Mononuclear cell (primary cell): Measurements from ENCODE around the gene SPIC. TPM values are rescaled to one million over a fixed set of nuclear protein-coding genes. Genes with fewer than 3 reads are reported as not detected.
"Not testable (repeated sequence)": the region's sequence is repeated elsewhere in the genome, so short reads cannot be mapped to it uniquely, and the experiment has no call there.

Source experiments
- H3K27me3 ChIP-seq: 2 replicates; pipeline ENCODE4 v1.6.0; 2011; ENCODE audit warnings: low read length, control low read depth; ENCODE audit not compliant: insufficient read depth
- H3K4me1 ChIP-seq: 2 replicates; pipeline ENCODE4 v1.5.1; 2011; ENCODE audit warnings: mild to moderate bottlenecking, low read length, control low read depth; ENCODE audit not compliant: insufficient read depth
- H3K4me3 ChIP-seq: 2 replicates; pipeline ENCODE4 v1.5.1; 2011; ENCODE audit warnings: mild to moderate bottlenecking, low read length, moderate library complexity
- H3K9me3 ChIP-seq: 2 replicates; pipeline ENCODE4 v1.5.1; 2011; ENCODE audit warnings: low read depth, mild to moderate bottlenecking, control low read depth, low read length
- total RNA-seq: library from RNA; depleted of rRNA; stranded (reverse); fragments of >200 nt; gene quantifications from one replicate; pipeline ENCODE4 v1.2.3, GENCODE V29; 2012

SPIC gene
- not detected for total RNA-seq

DNA sequence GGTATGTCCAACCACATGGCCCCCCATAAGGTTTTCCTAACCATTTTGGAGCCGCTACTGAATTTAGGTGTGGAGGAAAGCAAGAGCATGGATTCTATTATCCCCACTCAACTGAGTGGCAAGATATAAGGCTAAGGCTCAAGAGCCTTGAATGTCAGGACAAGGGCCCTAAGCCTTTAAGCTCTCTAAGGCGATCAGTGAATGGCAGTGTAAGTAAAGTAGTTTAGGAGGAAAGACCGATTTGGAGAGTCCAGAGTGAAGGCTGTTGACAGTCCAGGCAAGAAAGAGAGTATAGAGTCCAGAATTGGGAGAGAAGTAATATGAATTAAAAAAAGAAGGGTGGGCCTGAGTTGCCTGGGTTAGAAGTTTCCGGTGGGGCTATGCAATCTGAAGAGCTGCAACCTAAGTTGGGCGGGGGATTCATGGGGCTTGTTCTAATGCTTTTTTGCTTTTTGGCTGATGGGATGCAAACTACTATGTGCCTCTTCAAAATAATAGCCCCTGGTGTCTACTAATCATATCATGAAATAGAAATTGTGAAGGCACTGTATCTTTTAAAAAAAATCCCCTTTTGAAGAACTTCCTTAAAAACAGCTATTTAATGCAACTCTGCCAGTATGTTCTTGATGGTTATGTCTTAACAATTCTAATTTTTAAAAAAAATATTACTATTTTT is at the start of gene SPIC:
Gene SPIC (plus strand): TSS at position 626 of the 676 bp plus-strand sequence. CDS start 1,569 bp downstream, outside the sequence.
- H3K9me3 ChIP-seq = no peaks in the 10 kb centered on the region
- no peaks in the 10 kb centered on the region for H3K27me3 ChIP-seq
- no peak within 1 kb of the TSS for H3K4me3 ChIP-seq
- H3K4me1 ChIP-seq = no peaks in the 10 kb centered on the region

DNA sequence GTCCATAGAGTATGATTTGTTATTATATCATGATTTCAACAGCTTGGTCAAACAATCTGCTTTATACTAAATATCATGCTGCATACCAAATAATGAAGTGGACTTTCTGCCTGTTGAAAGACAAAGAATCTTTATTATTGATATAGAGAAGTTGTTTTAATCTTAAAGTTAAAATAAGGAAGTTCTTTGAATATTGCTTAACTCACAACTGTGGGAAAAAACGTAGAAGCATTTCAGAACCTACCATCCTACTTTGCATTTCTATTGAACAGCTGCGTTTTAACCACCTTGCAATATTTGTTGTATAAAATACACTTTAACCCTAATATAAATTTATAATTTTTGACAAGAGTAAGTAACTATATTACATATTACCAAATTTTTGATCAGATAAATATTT is 44.7 kb upstream of the SPIC start:
- H3K9me3 ChIP-seq = no peaks in the 10 kb centered on the region
- H3K4me3 ChIP-seq = no peak overlapping the region
- no peaks in the 10 kb centered on the region for H3K27me3 ChIP-seq
- H3K4me1 ChIP-seq = no peaks in the 10 kb centered on the region

- Histone ChIP-seq H3K9me3 (no peaks in the 10 kb centered on the region), H3K4me3 (no peak overlapping the region), H3K4me1 (peaks cover 18% of the 10 kb centered on the region), H3K27me3 (no peaks in the 10 kb centered on the region)
Measured at GRCh38 chr12:101436136-101436535, 39.0 kb upstream of the SPIC start.

GRCh38 chr12:101439236-101439635 is 35.9 kb upstream of the SPIC start:
- no peak overlapping the region for H3K4me3 ChIP-seq
- no peaks in the 10 kb centered on the region for H3K27me3 ChIP-seq
- peaks cover 25% of the 10 kb centered on the region for H3K4me1 ChIP-seq
- no peaks in the 10 kb centered on the region for H3K9me3 ChIP-seq

DNA sequence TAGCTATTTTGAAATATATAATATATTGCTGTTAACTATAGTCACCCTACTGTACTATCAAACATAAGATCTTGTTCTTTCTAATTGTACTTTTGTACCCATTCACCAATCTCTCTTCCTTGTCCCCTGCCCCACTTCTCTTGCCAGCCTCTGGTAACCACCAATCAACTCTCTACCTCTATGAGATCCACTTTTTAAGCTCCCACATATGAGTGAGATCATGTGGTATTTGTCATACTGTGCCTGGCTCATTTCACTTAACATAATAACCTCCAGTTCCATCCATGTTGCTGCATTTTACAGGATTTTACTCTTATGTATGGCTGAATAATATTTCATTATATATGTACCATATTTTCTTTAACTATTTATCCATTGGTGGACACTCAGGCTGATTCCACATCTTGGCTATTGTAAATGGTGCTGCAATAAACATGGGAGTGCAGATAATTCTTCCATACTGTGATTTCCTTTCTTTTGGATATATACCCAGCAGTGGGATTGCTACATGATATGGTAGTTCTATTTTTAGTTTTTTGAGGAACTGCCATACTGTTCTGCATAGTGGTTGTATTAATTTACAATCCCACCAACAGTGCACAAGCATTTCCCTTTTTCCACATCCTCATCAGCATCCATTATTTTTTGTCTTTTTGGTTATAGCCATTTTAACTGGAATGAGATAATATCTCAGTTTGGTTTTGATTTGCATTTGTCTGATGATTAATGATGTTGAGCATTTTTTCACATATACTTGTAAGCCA is 33.5 kb upstream of the SPIC start:
- Histone ChIP-seq H3K9me3 (no peaks in the 10 kb centered on the region), H3K4me1 (peaks cover 25% of the 10 kb centered on the region), H3K27me3 (no peaks in the 10 kb centered on the region), H3K4me3 (no peak overlapping the region)

DNA sequence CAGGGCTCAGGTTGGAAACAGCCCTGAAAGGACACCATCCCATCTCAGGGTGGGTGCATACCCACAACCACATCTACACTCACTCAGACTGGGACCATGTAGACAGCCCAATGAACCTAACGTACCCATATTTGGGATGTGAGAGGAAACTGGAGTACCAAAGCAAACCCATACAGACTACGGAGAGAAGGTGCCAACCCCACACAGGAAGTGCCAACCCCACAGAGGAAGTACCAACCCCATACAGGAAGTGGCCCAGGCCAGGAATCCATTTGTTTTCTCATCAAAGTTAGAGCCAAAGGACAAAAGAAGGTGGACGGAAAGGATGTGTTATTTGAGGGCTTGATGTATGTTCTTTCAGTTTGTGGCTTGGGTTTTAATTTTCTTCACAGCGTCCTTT is 19.5 kb upstream of the SPIC start:
- Histone ChIP-seq H3K27me3 (no peaks in the 10 kb centered on the region), H3K9me3 (no peaks in the 10 kb centered on the region), H3K4me1 (peaks cover 23% of the 10 kb centered on the region), H3K4me3 (no peak overlapping the region)

DNA sequence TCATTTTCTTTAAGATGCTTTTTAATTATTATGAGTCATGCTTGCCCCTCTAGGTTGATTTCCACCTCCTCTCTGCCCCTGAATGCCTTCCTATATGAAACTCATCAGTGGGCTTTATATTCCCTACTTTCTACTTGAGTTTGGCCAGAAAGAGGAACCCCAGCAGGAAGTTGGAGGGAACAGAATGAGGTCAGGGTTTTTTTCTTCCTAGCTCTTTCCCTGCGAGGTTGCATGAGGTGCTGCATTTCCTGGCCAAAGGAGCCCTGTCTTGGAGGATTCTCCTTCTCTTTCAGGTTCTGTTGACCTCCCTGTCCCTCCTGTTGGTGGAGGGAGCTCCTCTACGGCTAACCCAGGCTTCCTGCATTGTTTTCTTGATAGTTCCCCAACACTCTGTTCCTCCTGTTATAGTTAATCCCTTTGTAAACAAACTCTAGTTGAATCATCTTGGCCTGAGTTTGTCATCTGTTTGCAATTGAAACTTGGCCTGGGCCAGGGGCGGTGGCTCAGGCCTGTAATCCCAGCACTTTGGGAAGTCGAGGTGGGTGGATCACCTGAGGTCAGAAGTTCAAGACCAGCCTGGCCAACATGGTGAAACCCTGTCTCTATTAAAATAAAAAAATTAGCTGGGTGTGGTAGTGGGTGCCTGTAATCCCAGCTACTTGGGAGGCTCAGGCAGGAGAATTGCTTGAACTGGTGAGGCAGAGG is 15.3 kb upstream of the SPIC start:
- no peaks in the 10 kb centered on the region for H3K27me3 ChIP-seq
- H3K9me3 ChIP-seq = no peaks in the 10 kb centered on the region
- peaks cover 23% of the 10 kb centered on the region for H3K4me1 ChIP-seq
- H3K4me3 ChIP-seq = no peak overlapping the region

GRCh38 chr12:101468948-101469347 is 6.2 kb upstream of the SPIC start:
- no peaks in the 10 kb centered on the region for H3K27me3 ChIP-seq
- peaks cover 4% of the 10 kb centered on the region for H3K4me1 ChIP-seq
- H3K4me3 ChIP-seq = no peak overlapping the region
- H3K9me3 ChIP-seq = no peaks in the 10 kb centered on the region

DNA sequence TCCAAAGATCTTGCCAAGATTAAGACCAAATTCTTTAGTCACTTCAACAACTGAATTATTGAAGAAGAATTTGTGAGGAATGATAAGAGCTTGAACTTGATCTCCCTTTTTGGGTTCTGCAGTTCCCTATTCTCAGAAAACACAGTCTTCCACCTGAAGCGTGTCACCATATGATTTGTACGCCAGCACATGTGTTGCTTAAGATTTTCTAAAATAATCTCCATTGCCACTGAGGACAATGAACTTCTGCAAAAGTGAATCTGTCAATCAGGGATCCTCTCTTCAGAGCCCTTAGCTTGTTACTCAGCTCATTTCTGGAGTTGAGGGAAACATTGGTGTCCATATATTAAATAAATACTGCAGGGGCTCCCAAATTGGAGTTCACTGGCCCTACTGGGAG is 4.2 kb upstream of the SPIC start:
- H3K4me3 ChIP-seq = no peak overlapping the region
- no peaks in the 10 kb centered on the region for H3K9me3 ChIP-seq
- H3K27me3 ChIP-seq = no peaks in the 10 kb centered on the region

GRCh38 chr12:101471878-101472277 is 3.3 kb upstream of the SPIC start:
- not testable (repeated sequence) for H3K4me3 ChIP-seq, H3K27me3 ChIP-seq, H3K4me1 ChIP-seq, H3K9me3 ChIP-seq

More for the DNA sequence above, 4.2 kb upstream of the SPIC start:
- peaks cover 3% of the 10 kb centered on the region for H3K4me1 ChIP-seq

DNA sequence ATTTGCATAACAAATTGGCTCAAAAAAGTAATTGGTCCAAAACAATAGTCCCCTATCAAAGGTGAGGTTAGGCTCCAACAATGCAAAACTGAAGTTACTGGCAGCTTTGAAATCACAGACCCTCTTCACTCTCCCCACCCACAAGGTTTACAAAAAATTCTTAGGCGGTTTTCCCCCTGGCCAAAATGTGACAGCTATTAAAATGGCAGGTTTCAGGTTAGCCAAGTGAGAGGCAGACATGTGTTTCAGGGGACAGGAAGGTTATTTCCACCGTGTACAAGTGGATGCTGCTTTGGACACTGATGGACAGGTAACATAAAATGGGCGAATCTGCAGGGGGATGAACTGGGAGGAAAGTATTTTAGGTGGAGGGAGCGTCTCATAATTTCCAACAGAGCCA is 888 bp upstream of the SPIC start:
- H3K27me3 ChIP-seq = no peaks in the 10 kb centered on the region
- H3K4me1 ChIP-seq = no peaks in the 10 kb centered on the region
- H3K9me3 ChIP-seq = no peaks in the 10 kb centered on the region
- H3K4me3 ChIP-seq = no peak overlapping the region

DNA sequence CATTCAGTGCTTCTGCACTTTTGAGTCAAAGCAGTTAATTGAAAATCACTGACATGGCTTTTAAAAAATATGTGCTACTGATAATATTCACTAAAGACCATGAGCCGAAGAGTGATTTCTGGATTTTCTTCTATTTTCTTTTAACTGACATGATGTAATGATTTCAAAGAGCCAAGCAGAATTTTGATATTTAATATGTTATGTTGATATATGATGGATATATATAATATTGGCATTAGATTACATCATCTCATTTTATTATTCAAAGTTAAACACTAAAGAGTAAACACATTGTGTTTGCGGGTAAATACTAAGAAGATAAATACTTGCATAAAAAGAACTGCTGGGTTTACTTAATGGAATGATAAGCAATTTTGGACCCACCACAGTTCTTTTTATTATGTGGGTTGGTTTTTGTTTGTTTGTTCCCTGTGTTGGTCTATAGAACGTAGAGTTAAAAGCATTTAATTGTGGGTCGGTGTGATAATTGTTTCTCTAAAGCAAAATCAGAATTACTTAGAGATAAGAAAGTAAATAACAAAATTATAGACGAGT is 692 bp downstream of the SPIC start:
- no peaks in the 10 kb centered on the region for H3K27me3 ChIP-seq
- no peaks in the 10 kb centered on the region for H3K9me3 ChIP-seq
- H3K4me1 ChIP-seq = no peaks in the 10 kb centered on the region
- H3K4me3 ChIP-seq = no peak overlapping the region

DNA sequence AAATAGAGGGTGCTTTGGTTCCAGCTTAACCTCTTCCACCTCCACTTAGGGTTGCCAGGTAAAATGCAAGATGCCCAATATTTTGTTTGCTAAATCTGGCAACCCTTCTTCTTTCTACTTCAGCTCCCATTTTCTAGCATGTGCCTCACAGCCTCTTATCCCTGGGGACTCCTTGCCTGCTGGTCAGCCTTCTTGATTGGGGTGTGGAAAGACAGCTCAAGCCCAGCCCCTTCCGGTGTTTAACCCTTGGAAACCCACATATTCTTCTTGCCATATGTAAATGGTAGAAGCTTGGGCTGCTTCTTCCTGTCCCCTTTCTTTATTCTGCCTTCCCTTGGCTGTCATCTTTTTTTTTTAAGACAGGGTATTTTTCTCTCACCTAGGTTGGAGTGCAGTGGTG is 5.7 kb downstream of the SPIC start:
- Histone ChIP-seq H3K4me1 (no peaks in the 10 kb centered on the region), H3K4me3 (no peak overlapping the region), H3K9me3 (no peaks in the 10 kb centered on the region), H3K27me3 (no peaks in the 10 kb centered on the region)

GRCh38 chr12:101485021-101485420 is 9.9 kb downstream of the SPIC start:
- H3K4me3 ChIP-seq = no peak overlapping the region
- H3K27me3 ChIP-seq = no peaks in the 10 kb centered on the region
- H3K9me3 ChIP-seq = no peaks in the 10 kb centered on the region
- H3K4me1 ChIP-seq = no peaks in the 10 kb centered on the region

DNA sequence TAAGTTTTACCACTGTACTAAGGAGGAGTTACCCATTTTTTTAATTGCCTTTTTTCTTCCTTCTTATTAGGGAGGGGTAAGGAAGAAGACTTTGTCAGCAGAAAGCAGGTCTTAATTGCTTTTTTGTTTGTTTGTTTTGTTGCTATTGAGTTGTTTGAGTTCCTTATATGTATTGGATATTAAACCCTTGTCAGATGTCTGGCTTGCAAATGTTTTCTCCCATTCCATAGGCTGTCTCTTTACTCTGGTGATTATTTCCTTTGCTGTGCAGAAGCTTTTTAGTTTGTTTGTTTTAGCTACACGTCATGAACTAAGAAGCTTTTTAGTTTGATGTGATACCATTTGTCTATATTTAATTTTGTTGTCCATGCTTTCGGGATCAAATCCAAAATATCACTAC is 13.3 kb downstream of the SPIC start:
- Histone ChIP-seq H3K9me3 (no peaks in the 10 kb centered on the region), H3K4me3 (no peak overlapping the region), H3K4me1 (no peaks in the 10 kb centered on the region), H3K27me3 (no peaks in the 10 kb centered on the region)
